UCSD-AML1 (cell line): Measurements from ENCODE around the gene CBLIF.
A peak's percentile ranks its signal among the peaks of the same experiment; 100 is the strongest.
"Not testable (repeated sequence)": the region's sequence is repeated elsewhere in the genome, so short reads cannot be mapped to it uniquely, and the experiment has no call there.

Experiments
- DNase-seq: peaks from one replicate; lab custom pipeline; 2025; ENCODE audit not compliant: unreplicated experiment; lab: John Stamatoyannopoulos, UW

The CBLIF gene

GRCh38 chr11:59848439-59848838 lies 3.1 kb upstream of the CBLIF start:
- DNase-seq: not testable (repeated sequence)

- DNase-seq: no peak
Observed at GRCh38 chr11:59847626-59848025, 2.3 kb upstream of the CBLIF start.

- DNase-seq: no peak
Observed at GRCh38 chr11:59846556-59846955, 1.3 kb upstream of the CBLIF start.

- no peak for DNase-seq
Observed at GRCh38 chr11:59842316-59842715, 3.0 kb downstream of the CBLIF start.

- no peak for DNase-seq
Observed at GRCh38 chr11:59841514-59841913, 3.8 kb downstream of the CBLIF start.

- no peak for DNase-seq
Observed at GRCh38 chr11:59839615-59840014, 5.7 kb downstream of the CBLIF start.

GRCh38 chr11:59833602-59834001 lies 11.7 kb downstream of the CBLIF start:
- no peak for DNase-seq

- no peak for DNase-seq
Observed at GRCh38 chr11:59829358-59829757, 15.9 kb downstream of the CBLIF start.

- DNase-seq: no peak
Observed at GRCh38 chr11:59822989-59823566, 22.2 kb downstream of the CBLIF start.

GRCh38 chr11:59818572-59818971 lies 26.7 kb downstream of the CBLIF start:
- DNase-seq: no peak

GRCh38 chr11:59816434-59816833 lies 28.9 kb downstream of the CBLIF start:
- not testable (repeated sequence) for DNase-seq

GRCh38 chr11:59815754-59816153 lies 29.5 kb downstream of the CBLIF start:
- DNase-seq: no peak

GRCh38 chr11:59814021-59814420 lies 31.3 kb downstream of the CBLIF start:
- DNase-seq: no peak

GRCh38 chr11:59813364-59813763 lies 31.9 kb downstream of the CBLIF start:
- no peak for DNase-seq

GRCh38 chr11:59812220-59812619 lies 33.1 kb downstream of the CBLIF start:
- no peak for DNase-seq

- DNase-seq: no peak
Observed at GRCh38 chr11:59810911-59811259, 34.4 kb downstream of the CBLIF start.

GRCh38 chr11:59810189-59810910 lies 34.9 kb downstream of the CBLIF start, which contains the start of gene MRPL16:
Gene MRPL16, minus strand, starts transcription at chr11:59810778. Its CDS starts 120 bp downstream, at chr11:59810658.
- DNase-seq: peak; percentile 91

- DNase-seq: peak; percentile 19
Observed at GRCh38 chr11:59807047-59807610, 38.2 kb downstream of the CBLIF start.

GRCh38 chr11:59804061-59804460 lies 41.2 kb downstream of the CBLIF start:
- DNase-seq: no peak

- DNase-seq: no peak
Observed at GRCh38 chr11:59802639-59803176, 42.6 kb downstream of the CBLIF start.

- no peak for DNase-seq
Observed at GRCh38 chr11:59801981-59802638, 43.2 kb downstream of the CBLIF start.
